HCT116 (cell line): Measurements from ENCODE around the gene CHD3. TPM values are rescaled to one million over a fixed set of nuclear protein-coding genes. Genes with fewer than 3 reads are reported as not detected.

Source experiments
- ATAC-seq: fragments of 200-7000 bp; cut with Tn5 transposase; 2 replicates; pipeline ENCODE4 v1.9.1; 2020; ENCODE audit warnings: mild to moderate bottlenecking, moderate library complexity
- BruUV-seq: library from RNA; stranded (reverse); fragments of 400-500 nt; replicated peaks from 2 replicates; lab custom pipeline; 2021; lab: Mats Ljungman, UMichigan
- CTCF ChIA-PET: fragments of 300-600 bp; sonication (Branson Sonifier 250); formaldehyde crosslinking; loops from one replicate; lab custom pipeline; 2021; ENCODE audit warnings: antibody characterized with exemption; lab: Charles Lee
- POLR2A ChIA-PET: fragments of 300-600, 350-600 bp; sonication (Branson Sonifier 250); formaldehyde crosslinking; loops from one replicate; lab custom pipeline; 2021; ENCODE audit warnings: antibody characterized with exemption; lab: Charles Lee
- RAD21 ChIA-PET, 2 experiments: fragments of 300-600 bp; sonication (Branson Sonifier 250); formaldehyde crosslinking; loops; one replicate each; lab custom pipeline; 2023; ENCODE audit warnings: low total read pairs in 2 of 2; ENCODE audit not compliant: uncharacterized antibody in 2 of 2, unreplicated experiment in 2 of 2, low non-redundant PET in 1 of 2; lab: Charles Lee
- DNase-seq: peaks from one replicate; pipeline ENCODE4 v3.0.0-alpha.2; 2010; ENCODE audit warnings: low read depth, low spot score
- H2AFZ ChIP-seq: fragments of 200-600 bp; shearing (Covaris generic), sonication (generic); 2 replicates; pipeline ENCODE4 v1.6.1; 2017; ENCODE audit warnings: low read depth, mixed run types, mixed read lengths, antibody characterized with exemption, low read length; ENCODE audit not compliant: poor library complexity, severe bottlenecking
- H3K27ac ChIP-seq: 2 replicates; pipeline ENCODE4 v1.5.1; 2012; ENCODE audit warnings: low read depth, low read length
- H3K27me3 ChIP-seq: fragments of 200-600 bp; sonication (generic); 2 replicates; pipeline ENCODE4 v1.6.1; 2016; ENCODE audit warnings: mixed run types, low read length, mixed read lengths; ENCODE audit not compliant: insufficient read depth
- H3K36me3 ChIP-seq, 2 experiments: fragments of 200-500 bp in 1 of 2; fragments of 200-600 bp in 1 of 2; sonication (Bioruptor generic) in 1 of 2; sonication (generic) in 1 of 2; 2 replicates each; pipeline versions ENCODE4 v1.5.1 to v1.6.1; 2014 to 2016; ENCODE audit warnings: low read length in 2 of 2, inconsistent platforms in 1 of 2, mixed read lengths in 1 of 2, mixed run types in 1 of 2; ENCODE audit not compliant: insufficient read depth in 2 of 2, control insufficient read depth in 1 of 2
- H3K4me1 ChIP-seq, 2 experiments: fragments of 200-600 bp in 1 of 2; sonication (generic) in 1 of 2; 2 replicates each; pipeline versions ENCODE4 v1.5.1 to v1.6.1; 2012 to 2017; ENCODE audit warnings: low read length in 2 of 2, inconsistent platforms in 1 of 2, mild to moderate bottlenecking in 1 of 2, mixed read lengths in 1 of 2, mixed run types in 1 of 2, moderate library complexity in 1 of 2; ENCODE audit not compliant: insufficient read depth in 2 of 2, control insufficient read depth in 1 of 2
- H3K4me2 ChIP-seq: fragments of 200-600 bp; sonication (generic); 2 replicates; pipeline ENCODE4 v1.6.1; 2017; ENCODE audit warnings: mixed run types, low read length, mixed read lengths
- H3K4me3 ChIP-seq, 2 experiments: fragments of 200-600 bp in 1 of 2; sonication (generic) in 1 of 2; replicated peaks in 1 of 2; 2 replicates each; pipeline ENCODE4 v1.5.1; 2011 to 2016; ENCODE audit warnings: low read length in 2 of 2, control low read depth in 1 of 2, low read depth in 1 of 2, mild to moderate bottlenecking in 1 of 2, mixed read lengths in 1 of 2, mixed run types in 1 of 2
- H3K79me2 ChIP-seq: fragments of 200-600 bp; sonication (generic); 2 replicates; pipeline ENCODE4 v1.6.1; 2017; ENCODE audit warnings: mild to moderate bottlenecking, mixed run types, low read length, moderate library complexity, mixed read lengths; ENCODE audit not compliant: insufficient read depth
- H3K9ac ChIP-seq: fragments of 200-600 bp; sonication (generic); 2 replicates; pipeline ENCODE4 v1.6.1; 2016; ENCODE audit warnings: low read length, mixed read lengths
- H3K9me2 ChIP-seq: fragments of 200-600 bp; sonication (generic), shearing (Covaris generic); 2 replicates; pipeline ENCODE4 v1.6.1; 2017; ENCODE audit warnings: mixed run types, mild to moderate bottlenecking, moderate library complexity; ENCODE audit not compliant: insufficient read depth
- H3K9me3 ChIP-seq, 2 experiments: fragments of 200-500 bp in 1 of 2; fragments of 200-600 bp in 1 of 2; sonication (Bioruptor generic) in 1 of 2; sonication (generic) in 1 of 2; 2 replicates each; pipeline ENCODE4 v1.6.1; 2014 to 2017; ENCODE audit warnings: low read length in 2 of 2, mixed read lengths in 2 of 2, inconsistent platforms in 1 of 2, low read depth in 1 of 2, mild to moderate bottlenecking in 1 of 2, mixed run types in 1 of 2, moderate library complexity in 1 of 2; ENCODE audit not compliant: control insufficient read depth in 1 of 2, insufficient read depth in 1 of 2
- H4K20me1 ChIP-seq: fragments of 200-600 bp; sonication (generic), shearing (Covaris generic); 2 replicates; pipeline ENCODE4 v1.6.1; 2017; ENCODE audit warnings: mixed run types, mild to moderate bottlenecking, moderate library complexity; ENCODE audit not compliant: insufficient read depth
- ATF3 ChIP-seq: IDR thresholded peaks from 2 replicates; pipeline ENCODE4 v1.6.1; 2012
- CBX3 ChIP-seq: IDR thresholded peaks from 2 replicates; pipeline ENCODE4 v1.6.1; 2012; ENCODE audit warnings: low read depth
- CEBPB ChIP-seq: IDR thresholded peaks from 2 replicates; pipeline ENCODE4 v1.6.1; 2012; ENCODE audit warnings: low read depth
- EGR1 ChIP-seq: IDR thresholded peaks from 2 replicates; pipeline ENCODE4 v1.6.1; 2012; ENCODE audit warnings: low read depth
- ELF1 ChIP-seq: IDR thresholded peaks from 2 replicates; pipeline ENCODE4 v1.6.1; 2012; ENCODE audit warnings: low read depth, borderline replicate concordance
- EZH2 ChIP-seq: fragments of 200-600 bp; sonication (generic); IDR thresholded peaks from 2 replicates; pipeline ENCODE4 v1.6.1; 2017; ENCODE audit warnings: antibody characterized with exemption, mixed run types
- POLR2A ChIP-seq: IDR thresholded peaks from 2 replicates; pipeline ENCODE4 v1.7.0; 2011; ENCODE audit warnings: borderline replicate concordance; ENCODE audit not compliant: insufficient read depth, insufficient read length; ENCODE audit errors: extremely low read depth
- POLR2AphosphoS5 ChIP-seq: IDR thresholded peaks from 2 replicates; pipeline ENCODE4 v1.6.1; 2011; ENCODE audit warnings: mild to moderate bottlenecking, low read depth, low read length, moderate library complexity
- REST ChIP-seq: IDR thresholded peaks from 2 replicates; pipeline ENCODE4 v1.6.1; 2012; ENCODE audit warnings: low read depth
- SP1 ChIP-seq: IDR thresholded peaks from 2 replicates; pipeline ENCODE4 v1.6.1; 2012; ENCODE audit warnings: low read depth
- intact Hi-C: fragments of 100-400 bp; cut with micrococcal nuclease; formaldehyde crosslinking; loops from 2 replicates; pipeline ENCODE4 v1.10.0; 2022
- total RNA-seq: library from RNA; stranded (reverse); gene quantifications from one replicate; pipeline ENCODE4 v1.2.1, GENCODE V29; 2021; ENCODE audit not compliant: unreplicated experiment
- TF ChIP-seq, protein P1 (sequence below): IDR thresholded peaks from 2 replicates; pipeline ENCODE4 v1.6.1; 2012

CHD3 gene
- total RNA-seq, 1 experiment from 2014 or later = 54.8 TPM

DNA sequence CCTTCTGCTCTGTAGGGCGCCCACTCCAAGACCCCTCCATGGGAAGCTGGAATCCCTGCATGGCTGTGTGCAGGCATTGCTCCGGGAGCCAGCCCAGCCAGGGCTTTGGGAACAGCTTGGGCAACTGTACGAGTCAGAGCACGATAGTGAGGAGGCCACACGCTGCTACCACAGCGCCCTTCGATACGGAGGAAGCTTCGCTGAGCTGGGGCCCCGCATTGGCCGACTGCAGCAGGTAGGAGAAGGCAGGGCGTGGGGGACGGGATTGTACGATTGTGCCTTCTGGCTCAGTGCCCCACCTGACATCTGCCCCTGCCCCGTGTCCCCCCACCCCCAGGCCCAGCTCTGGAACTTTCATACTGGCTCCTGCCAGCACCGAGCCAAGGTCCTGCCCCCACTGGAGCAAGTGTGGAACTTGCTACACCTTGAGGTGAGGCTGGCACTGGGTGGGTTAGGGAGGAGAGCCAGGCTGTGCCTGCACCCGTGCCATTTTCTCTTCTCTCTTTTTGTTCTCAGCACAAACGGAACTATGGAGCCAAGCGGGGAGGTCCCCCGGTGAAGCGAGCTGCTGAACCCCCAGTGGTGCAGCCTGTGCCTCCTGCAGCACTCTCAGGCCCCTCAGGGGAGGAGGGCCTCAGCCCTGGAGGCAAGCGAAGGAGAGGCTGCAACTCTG, 42.4 kb upstream of the CHD3 start:
- intact Hi-C loops = no loop called here
- no peaks in the 10 kb centered on the region for H3K9me2 ChIP-seq
- H3K4me2 ChIP-seq = no peak overlapping the region
- DNase-seq = no peak
- no TSS peak for BruUV-seq
- peaks cover 15 to 31% of the 10 kb centered on the region in 2 experiments for H3K36me3 ChIP-seq
- H3K79me2 ChIP-seq = peaks cover 70% of the 10 kb centered on the region
- ATAC-seq = no peak
- H3K9ac ChIP-seq = no peak overlapping the region
- CTCF ChIA-PET = no interaction called here
- H3K27me3 ChIP-seq = no peaks in the 10 kb centered on the region
- H3K4me3 ChIP-seq = no peak overlapping the region
- H3K4me1 ChIP-seq = peaks cover 19 to 34% of the 10 kb centered on the region in 2 experiments
- no peak overlapping the region for H2AFZ ChIP-seq
- POLR2A ChIA-PET = interaction anchor here (3.7 kb wide), 1 partner anchor 10 kb away, joined by 45 read pairs; the partner anchor contains the start of genes CYB5D1 and NAA38
- no peak overlapping the region for H3K27ac ChIP-seq
- RAD21 ChIA-PET = interaction anchor here in 1 of 2 experiments (0.9 kb wide), 1 partner anchor 11 kb away, joined by 3 read pairs; no protein-coding TSS in a partner anchor
- no peaks in the 10 kb centered on the region for H3K9me3 ChIP-seq
- TF ChIP-seq EGR1 (no peak), CBX3 (no peak), POLR2A (no peak), ELF1 (no peak), REST (no peak), ATF3 (no peak), CEBPB (no peak), SP1 (no peak), POLR2AphosphoS5 (no peak), EZH2 (no peak)
- TF ChIP-seq, protein P1, sequence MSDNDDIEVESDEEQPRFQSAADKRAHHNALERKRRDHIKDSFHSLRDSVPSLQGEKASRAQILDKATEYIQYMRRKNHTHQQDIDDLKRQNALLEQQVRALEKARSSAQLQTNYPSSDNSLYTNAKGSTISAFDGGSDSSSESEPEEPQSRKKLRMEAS = no peak
- TF ChIP-seq, all 23 proteins: peak for 0
- H4K20me1 ChIP-seq = no peaks in the 10 kb centered on the region
